ENCODE results near the gene DHRS2. TPM values are rescaled to one million over a fixed set of nuclear protein-coding genes. Genes with fewer than 3 reads are reported as not detected.

DHRS2 gene
- total RNA-seq, 1 donor from 2014 or later, result not detected

GRCh38 chr14:23639048-23639890, 3.1 kb downstream of the DHRS2 start:
- ChIA-PET POLR2A (no interaction called here), CTCF (interaction anchor here (1.2 kb wide), 1 partner anchor 7 kb away, joined by 4 read pairs; no protein-coding TSS in a partner anchor)
- intact Hi-C loops (cut with micrococcal nuclease), result no loop called here
- H3K4me3 Mint-ChIP-seq, result no peak overlapping the region
- DNase-seq (no peak), ATAC-seq (ENCODE audit: low read depth) (no peak)
- no peaks in the 10 kb centered on the region for H3K9me3 Mint-ChIP-seq
- peaks cover 1% of the 10 kb centered on the region for H3K27me3 Mint-ChIP-seq
- TF ChIP-seq, protein P1, sequence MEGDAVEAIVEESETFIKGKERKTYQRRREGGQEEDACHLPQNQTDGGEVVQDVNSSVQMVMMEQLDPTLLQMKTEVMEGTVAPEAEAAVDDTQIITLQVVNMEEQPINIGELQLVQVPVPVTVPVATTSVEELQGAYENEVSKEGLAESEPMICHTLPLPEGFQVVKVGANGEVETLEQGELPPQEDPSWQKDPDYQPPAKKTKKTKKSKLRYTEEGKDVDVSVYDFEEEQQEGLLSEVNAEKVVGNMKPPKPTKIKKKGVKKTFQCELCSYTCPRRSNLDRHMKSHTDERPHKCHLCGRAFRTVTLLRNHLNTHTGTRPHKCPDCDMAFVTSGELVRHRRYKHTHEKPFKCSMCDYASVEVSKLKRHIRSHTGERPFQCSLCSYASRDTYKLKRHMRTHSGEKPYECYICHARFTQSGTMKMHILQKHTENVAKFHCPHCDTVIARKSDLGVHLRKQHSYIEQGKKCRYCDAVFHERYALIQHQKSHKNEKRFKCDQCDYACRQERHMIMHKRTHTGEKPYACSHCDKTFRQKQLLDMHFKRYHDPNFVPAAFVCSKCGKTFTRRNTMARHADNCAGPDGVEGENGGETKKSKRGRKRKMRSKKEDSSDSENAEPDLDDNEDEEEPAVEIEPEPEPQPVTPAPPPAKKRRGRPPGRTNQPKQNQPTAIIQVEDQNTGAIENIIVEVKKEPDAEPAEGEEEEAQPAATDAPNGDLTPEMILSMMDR (IDR thresholded peaks at IDR 0.05), result no peak
- no peaks in the 10 kb centered on the region for H3K36me3 Mint-ChIP-seq (ENCODE audit: low read depth)
- H3K27ac Mint-ChIP-seq, result no peak overlapping the region
- H3K4me1 Mint-ChIP-seq, result no peaks in the 10 kb centered on the region

DNA sequence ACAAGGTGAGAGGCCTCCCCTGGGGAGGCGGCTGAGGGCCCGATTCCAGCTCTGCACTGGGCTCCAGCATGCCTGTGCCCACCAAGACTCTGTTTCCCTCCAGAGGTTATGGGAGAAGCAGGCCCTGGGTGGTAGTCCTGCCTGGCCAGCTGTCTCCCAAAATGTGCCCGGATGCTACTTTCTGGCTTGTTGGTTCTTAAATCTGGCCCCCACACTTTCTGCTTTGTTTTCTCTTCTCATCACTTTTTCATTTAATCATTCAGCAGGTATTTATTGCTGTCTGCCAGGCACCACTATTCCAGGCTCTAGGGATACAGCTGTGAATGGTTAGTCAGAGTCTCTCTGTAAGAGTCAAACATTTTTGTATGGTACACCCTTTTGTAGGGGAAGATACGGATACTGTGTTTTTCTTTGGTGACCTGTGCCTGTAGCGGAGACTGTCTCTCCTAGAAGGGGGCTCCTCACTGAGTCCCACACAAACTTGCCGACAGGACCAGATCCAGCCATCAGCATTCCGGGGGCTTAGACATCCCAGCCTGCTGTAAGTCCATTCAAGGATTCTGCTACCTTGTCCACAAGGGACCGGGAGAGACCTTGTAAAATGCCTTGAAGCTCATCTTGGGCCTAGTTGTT, 3.8 kb downstream of the DHRS2 start:
- no peak overlapping the region for H3K27ac Mint-ChIP-seq
- H3K4me1 Mint-ChIP-seq, result no peaks in the 10 kb centered on the region
- ChIA-PET CTCF (interaction anchor here (1.2 kb wide), 1 partner anchor 8 kb away, joined by 4 read pairs; no protein-coding TSS in a partner anchor), POLR2A (no interaction called here)
- no peak overlapping the region for H3K4me3 Mint-ChIP-seq
- TF ChIP-seq, protein P1 (IDR thresholded peaks at IDR 0.05), result no peak
- DNase-seq (no peak), ATAC-seq (ENCODE audit: low read depth) (no peak)
- H3K27me3 Mint-ChIP-seq, result no peaks in the 10 kb centered on the region
- intact Hi-C loops (cut with micrococcal nuclease), result no loop called here
- H3K36me3 Mint-ChIP-seq (ENCODE audit: low read depth), result no peaks in the 10 kb centered on the region
- H3K9me3 Mint-ChIP-seq, result no peaks in the 10 kb centered on the region

DNA sequence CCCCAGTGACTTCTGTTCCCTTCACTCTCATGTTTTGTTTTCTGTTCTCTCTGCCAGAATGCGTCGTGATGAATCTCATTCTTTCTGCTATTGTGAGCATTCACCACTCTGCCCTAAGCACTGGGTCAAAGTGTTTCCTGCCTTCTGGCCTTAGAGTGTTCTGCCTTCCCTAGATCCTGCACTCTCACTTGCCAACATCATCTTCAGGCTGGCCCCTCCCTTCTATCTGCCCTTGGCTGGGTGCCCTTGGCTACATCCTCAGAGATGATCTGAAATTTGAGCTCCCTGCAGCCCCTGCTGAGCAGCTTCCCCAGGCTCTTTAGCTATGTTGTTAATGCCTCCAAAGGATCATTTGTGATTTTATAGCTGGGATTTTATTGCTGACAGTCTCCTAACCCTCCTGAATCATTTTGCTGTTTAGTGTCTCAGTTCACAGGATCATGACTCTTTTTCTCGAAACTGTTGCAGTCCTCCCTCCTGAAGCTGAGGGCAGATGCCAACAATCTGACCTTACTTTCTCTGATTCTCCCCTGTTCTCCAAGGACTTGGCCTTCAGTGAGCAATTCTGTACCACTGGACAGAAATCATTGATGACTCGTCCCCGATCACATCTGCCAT, 4.5 kb downstream of the DHRS2 start:
- DNase-seq (no peak), ATAC-seq (ENCODE audit: low read depth) (no peak)
- ChIA-PET POLR2A (no interaction called here), CTCF (interaction anchor here (1.2 kb wide), 1 partner anchor 9 kb away, joined by 4 read pairs; no protein-coding TSS in a partner anchor)
- H3K27ac Mint-ChIP-seq, result no peak overlapping the region
- H3K36me3 Mint-ChIP-seq (ENCODE audit: low read depth), result no peaks in the 10 kb centered on the region
- H3K9me3 Mint-ChIP-seq, result no peaks in the 10 kb centered on the region
- H3K4me3 Mint-ChIP-seq, result no peak overlapping the region
- intact Hi-C loops (cut with micrococcal nuclease), result no loop called here
- TF ChIP-seq, protein P1 (IDR thresholded peaks at IDR 0.05), result no peak
- no peaks in the 10 kb centered on the region for H3K27me3 Mint-ChIP-seq
- H3K4me1 Mint-ChIP-seq, result no peaks in the 10 kb centered on the region

DNA sequence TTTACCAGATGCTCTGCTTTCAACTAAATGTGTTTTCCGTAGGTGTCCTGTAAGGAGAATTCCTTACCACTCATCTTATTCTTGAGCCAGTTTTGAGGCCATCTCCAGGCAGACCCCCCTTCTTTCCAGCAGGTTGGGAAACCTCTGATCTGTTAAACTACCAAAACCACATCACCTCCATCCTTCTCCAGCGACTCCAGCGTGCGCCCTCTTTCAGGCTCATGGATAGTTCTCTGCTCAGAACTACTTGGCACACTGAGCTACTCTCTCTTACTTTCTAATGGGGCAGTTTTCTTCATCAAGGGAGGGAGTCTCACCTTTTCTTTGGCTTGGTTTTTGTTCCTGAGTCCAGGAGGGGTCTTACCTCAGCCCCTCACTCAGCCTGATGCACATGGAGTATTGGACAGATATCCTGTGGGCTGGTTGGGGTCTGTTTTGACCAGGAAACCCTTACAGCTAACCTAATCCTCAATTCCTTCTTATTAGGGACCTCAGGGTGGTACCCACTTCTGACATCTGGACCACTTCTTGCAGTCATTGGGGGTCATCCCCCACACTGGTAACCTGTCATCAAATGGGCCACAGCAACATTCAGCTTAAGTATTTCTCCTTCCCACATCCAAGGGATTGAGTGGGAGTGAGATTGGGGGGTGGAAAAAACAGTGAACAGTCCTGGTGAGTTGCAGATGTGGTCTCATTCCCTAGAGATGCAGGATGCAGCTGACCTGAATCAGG, 5.2 kb downstream of the DHRS2 start:
- Mint-ChIP-seq H3K9me3 (no peaks in the 10 kb centered on the region), H3K4me3 (no peak overlapping the region), H3K27me3 (no peaks in the 10 kb centered on the region), H3K4me1 (no peaks in the 10 kb centered on the region), H3K36me3 (ENCODE audit: low read depth) (no peaks in the 10 kb centered on the region), H3K27ac (no peak overlapping the region)
- TF ChIP-seq, protein P1 (IDR thresholded peaks at IDR 0.05), result no peak
- CTCF ChIA-PET, result interaction anchor here (1.0 kb wide), 1 partner anchor 8 kb away, joined by 4 read pairs; no protein-coding TSS in a partner anchor
- no peak for DNase-seq
- POLR2A ChIA-PET, result no interaction called here
- intact Hi-C loops (cut with micrococcal nuclease), result no loop called here
- ATAC-seq (ENCODE audit: low read depth), result no peak
